Muscle of leg (tissue), 11 donors: Measurements from ENCODE around the gene ERF. TPM values are rescaled to one million over a fixed set of nuclear protein-coding genes. Genes with fewer than 3 reads are reported as not detected.

Experiments used
- DNase-seq: peaks from one replicate; pipeline ENCODE4 v3.0.0; 2013
- H3K27ac ChIP-seq: one replicate; pipeline ENCODE4 v1.5.1; 2013; ENCODE audit warnings: mild to moderate bottlenecking, low read length, control low read depth
- H3K27me3 ChIP-seq: one replicate; pipeline ENCODE4 v1.6.1; 2013; ENCODE audit warnings: low read length; ENCODE audit not compliant: control insufficient read depth, insufficient read depth
- H3K36me3 ChIP-seq: one replicate; pipeline ENCODE4 v1.6.1; 2013; ENCODE audit warnings: low read length; ENCODE audit not compliant: control insufficient read depth, insufficient read depth
- H3K4me1 ChIP-seq: one replicate; pipeline ENCODE4 v1.6.1; 2013; ENCODE audit warnings: low read length; ENCODE audit not compliant: control insufficient read depth, insufficient read depth
- H3K4me3 ChIP-seq: one replicate; pipeline ENCODE4 v1.5.1; 2013; ENCODE audit warnings: low read length, control low read depth
- H3K9me3 ChIP-seq: replicated peaks from 2 replicates; pipeline ENCODE4 v1.6.1; 2013; ENCODE audit warnings: low read depth, low read length; ENCODE audit not compliant: control insufficient read depth
- WGBS: methylation state at CpG from one replicate; pipeline ENCODE4 v1.1.5; 2013; ENCODE audit warnings: missing lambda C conversion rate; ENCODE audit not compliant: insufficient coverage; 5-methylcytosine and 5-hydroxymethylcytosine counted together
- polyA plus RNA-seq, 8 donors: library from polyadenylated mRNA; unstranded; fragments of 120-200 nt; gene quantifications; one replicate each; pipeline versions ENCODE4 v1.2.1 to v1.2.3, GENCODE V29; 2013; ENCODE audit warnings: inconsistent platforms in 1 of 8, low replicate concordance in 1 of 8; ENCODE audit not compliant: insufficient read length in 8 of 8, insufficient read depth in 1 of 8
- total RNA-seq: library from RNA; stranded (reverse); fragments of 120-200 nt; gene quantifications from one replicate; pipeline ENCODE4 v1.2.4, GENCODE V29; 2013

Gene ERF
- total and polyA plus RNA-seq, 9 donors = 17.3 to 51.6 (median 37.6) TPM

DNA sequence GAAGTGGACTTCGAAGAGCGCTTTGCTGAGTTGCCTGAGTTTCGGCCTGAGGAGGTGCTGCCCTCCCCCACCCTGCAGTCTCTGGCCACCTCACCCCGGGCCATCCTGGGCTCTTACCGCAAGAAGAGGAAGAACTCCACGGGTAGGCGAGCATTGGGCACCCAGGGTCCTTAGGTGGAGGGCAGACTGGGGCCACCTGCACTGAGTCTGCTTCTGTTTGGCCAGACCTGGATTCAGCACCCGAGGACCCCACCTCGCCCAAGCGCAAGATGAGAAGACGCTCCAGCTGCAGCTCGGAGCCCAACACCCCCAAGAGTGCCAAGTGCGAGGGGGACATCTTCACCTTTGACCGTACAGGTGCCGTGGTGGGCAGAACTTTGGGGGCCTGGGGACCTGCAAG lies 39.0 kb upstream of the ERF start:
- Histone ChIP-seq H3K9me3 (no peaks in the 10 kb centered on the region), H3K4me3 (no peak overlapping the region), H3K27ac (no peak overlapping the region), H3K27me3 (no peaks in the 10 kb centered on the region), H3K36me3 (peaks cover 74% of the 10 kb centered on the region), H3K4me1 (peaks cover 2% of the 10 kb centered on the region)
- no peak for DNase-seq
- 89% methylated on average over 13 of the region's 15 CpGs for WGBS

- peaks cover 78% of the 10 kb centered on the region for H3K36me3 ChIP-seq
- no peak for DNase-seq
- WGBS = 72% methylated on average over 16 of the region's 17 CpGs
- H3K4me1 ChIP-seq = peaks cover 2% of the 10 kb centered on the region
- no peaks in the 10 kb centered on the region for H3K9me3 ChIP-seq
- H3K27me3 ChIP-seq = no peaks in the 10 kb centered on the region
- H3K27ac ChIP-seq = no peak overlapping the region
- no peak overlapping the region for H3K4me3 ChIP-seq
Observed at GRCh38 chr19:42293540-42293939, 38.6 kb upstream of the ERF start.

DNA sequence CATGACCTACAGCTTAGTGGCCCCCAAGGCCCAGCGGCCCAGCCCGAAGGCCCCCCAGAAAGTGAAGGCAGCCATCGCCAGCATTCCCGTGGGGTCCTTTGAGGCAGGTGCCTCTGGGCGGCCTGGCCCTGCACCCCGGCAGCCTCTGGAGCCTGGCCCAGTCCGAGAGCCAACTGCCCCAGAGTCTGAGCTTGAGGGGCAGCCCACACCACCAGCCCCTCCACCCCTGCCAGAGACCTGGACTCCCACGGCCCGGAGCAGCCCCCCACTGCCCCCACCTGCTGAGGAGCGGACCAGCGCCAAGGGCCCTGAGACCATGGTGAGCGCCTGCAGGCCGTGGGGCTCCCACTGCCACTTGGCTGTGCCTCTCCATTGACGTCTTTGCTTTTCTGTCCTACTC lies 38.0 kb upstream of the ERF start:
- Histone ChIP-seq H3K36me3 (peaks cover 84% of the 10 kb centered on the region), H3K27me3 (no peaks in the 10 kb centered on the region), H3K4me3 (no peak overlapping the region), H3K4me1 (peaks cover 2% of the 10 kb centered on the region), H3K9me3 (no peaks in the 10 kb centered on the region), H3K27ac (no peak overlapping the region)
- DNase-seq = no peak
- 74% methylated on average over 13 of the region's 14 CpGs for WGBS

GRCh38 chr19:42292042-42292960 lies 37.4 kb upstream of the ERF start:
- H3K27ac ChIP-seq = no peak overlapping the region
- DNase-seq = no peak
- 88% methylated on average over 23 of the region's 27 CpGs for WGBS
- H3K27me3 ChIP-seq = no peaks in the 10 kb centered on the region
- H3K36me3 ChIP-seq = peaks cover 91% of the 10 kb centered on the region
- no peaks in the 10 kb centered on the region for H3K9me3 ChIP-seq
- no peak overlapping the region for H3K4me3 ChIP-seq
- H3K4me1 ChIP-seq = peaks cover 2% of the 10 kb centered on the region

DNA sequence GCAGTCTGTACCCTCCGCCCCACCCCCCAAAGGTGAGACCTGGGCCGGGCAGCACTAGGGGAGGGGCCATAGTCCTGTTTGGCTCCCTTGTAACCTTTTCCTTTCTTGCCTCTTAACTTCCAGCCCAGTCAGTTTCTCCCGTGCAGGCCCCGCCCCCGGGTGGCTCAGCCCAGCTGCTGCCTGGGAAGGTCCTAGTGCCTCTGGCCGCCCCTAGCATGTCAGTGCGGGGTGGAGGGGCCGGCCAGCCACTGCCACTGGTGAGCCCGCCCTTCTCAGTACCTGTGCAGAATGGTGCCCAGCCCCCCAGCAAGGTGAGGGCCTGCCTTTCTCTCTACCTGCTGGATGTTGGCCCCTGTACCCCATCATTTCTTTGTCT lies 36.5 kb upstream of the ERF start:
- peaks cover 8% of the 10 kb centered on the region for H3K4me1 ChIP-seq
- no peaks in the 10 kb centered on the region for H3K27me3 ChIP-seq
- H3K36me3 ChIP-seq = peaks cover 93% of the 10 kb centered on the region
- no peak for DNase-seq
- 46% methylated on average over 8 of the region's 9 CpGs for WGBS
- no peak overlapping the region for H3K27ac ChIP-seq
- H3K9me3 ChIP-seq = no peaks in the 10 kb centered on the region
- no peak overlapping the region for H3K4me3 ChIP-seq

- Histone ChIP-seq H3K27ac (no peak overlapping the region), H3K4me1 (peaks cover 11% of the 10 kb centered on the region), H3K9me3 (no peaks in the 10 kb centered on the region), H3K36me3 (peaks cover 90% of the 10 kb centered on the region), H3K4me3 (no peak overlapping the region), H3K27me3 (no peaks in the 10 kb centered on the region)
- no peak for DNase-seq
- WGBS = 85% methylated on average over 29 of the region's 31 CpGs
Observed at GRCh38 chr19:42290523-42291434, 35.9 kb upstream of the ERF start.

- Histone ChIP-seq H3K9me3 (no peaks in the 10 kb centered on the region), H3K4me3 (no peak overlapping the region), H3K36me3 (peaks cover 85% of the 10 kb centered on the region), H3K4me1 (peaks cover 17% of the 10 kb centered on the region), H3K27ac (no peak overlapping the region), H3K27me3 (no peaks in the 10 kb centered on the region)
- 65% methylated on average over 12 of the region's 13 CpGs for WGBS
- no peak for DNase-seq
Observed at GRCh38 chr19:42290136-42290522, 35.2 kb upstream of the ERF start.

- no peaks in the 10 kb centered on the region for H3K27me3 ChIP-seq
- DNase-seq = no peak
- WGBS = 50% methylated on average over 1 of the region's 8 CpGs
- H3K36me3 ChIP-seq = peaks cover 80% of the 10 kb centered on the region
- no peak overlapping the region for H3K4me3 ChIP-seq
- no peak overlapping the region for H3K27ac ChIP-seq
- H3K4me1 ChIP-seq = peaks cover 23% of the 10 kb centered on the region
- no peaks in the 10 kb centered on the region for H3K9me3 ChIP-seq
Observed at GRCh38 chr19:42289556-42290041, 34.7 kb upstream of the ERF start.

GRCh38 chr19:42288881-42289555 lies 34.1 kb upstream of the ERF start:
- Histone ChIP-seq H3K27ac (no peak overlapping the region), H3K36me3 (peaks cover 75% of the 10 kb centered on the region), H3K27me3 (no peaks in the 10 kb centered on the region), H3K4me3 (no peak overlapping the region), H3K9me3 (no peaks in the 10 kb centered on the region), H3K4me1 (peaks cover 23% of the 10 kb centered on the region)
- WGBS = 86% methylated on average over 17 of the region's 22 CpGs
- DNase-seq = peak; percentile 6
